Activated CD8-positive, alpha-beta memory T cell treated with anti-CD3 and anti-CD28 coated beads, Interleukin-2, amount 50 U/mL, for 24 hours (primary cell): Measurements from ENCODE around the gene RPS21.
"Not testable (repeated sequence)": the region's sequence is repeated elsewhere in the genome, so short reads cannot be mapped to it uniquely, and the experiment has no call there.

ENCODE experiments used
- DNase-seq: peaks from one replicate; pipeline ENCODE4 v3.0.0-alpha.2; 2020; ENCODE audit errors: extremely low read depth

The RPS21 gene

DNA sequence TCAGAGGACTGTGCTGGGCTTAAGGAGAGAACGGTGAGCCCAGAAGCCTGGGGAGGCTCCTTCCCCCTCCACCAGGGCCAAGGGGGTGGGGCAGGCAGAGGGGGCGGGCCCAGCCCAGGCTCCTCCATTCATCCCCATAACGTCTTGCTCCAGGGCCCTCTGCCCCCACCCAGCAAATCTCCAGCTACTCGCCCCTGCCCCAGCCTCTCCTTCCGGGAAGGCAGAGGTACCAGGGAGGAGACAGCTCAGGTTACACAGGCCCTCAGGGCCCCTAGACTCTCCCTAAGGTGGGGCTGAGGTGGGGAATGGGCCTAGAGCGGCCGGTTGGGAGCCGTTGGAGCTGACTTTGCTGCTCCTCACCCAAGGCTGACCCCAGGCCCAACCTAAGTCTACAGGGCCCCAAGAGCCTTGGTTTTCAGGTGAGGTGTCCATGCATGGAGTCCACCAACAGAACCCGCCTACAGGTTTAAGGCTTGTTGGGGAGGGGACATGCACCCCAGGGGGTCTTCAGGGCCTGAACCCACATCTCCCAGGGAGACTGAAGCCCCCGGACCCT, 21.0 kb upstream of the RPS21 start:
- no peak for DNase-seq

DNA sequence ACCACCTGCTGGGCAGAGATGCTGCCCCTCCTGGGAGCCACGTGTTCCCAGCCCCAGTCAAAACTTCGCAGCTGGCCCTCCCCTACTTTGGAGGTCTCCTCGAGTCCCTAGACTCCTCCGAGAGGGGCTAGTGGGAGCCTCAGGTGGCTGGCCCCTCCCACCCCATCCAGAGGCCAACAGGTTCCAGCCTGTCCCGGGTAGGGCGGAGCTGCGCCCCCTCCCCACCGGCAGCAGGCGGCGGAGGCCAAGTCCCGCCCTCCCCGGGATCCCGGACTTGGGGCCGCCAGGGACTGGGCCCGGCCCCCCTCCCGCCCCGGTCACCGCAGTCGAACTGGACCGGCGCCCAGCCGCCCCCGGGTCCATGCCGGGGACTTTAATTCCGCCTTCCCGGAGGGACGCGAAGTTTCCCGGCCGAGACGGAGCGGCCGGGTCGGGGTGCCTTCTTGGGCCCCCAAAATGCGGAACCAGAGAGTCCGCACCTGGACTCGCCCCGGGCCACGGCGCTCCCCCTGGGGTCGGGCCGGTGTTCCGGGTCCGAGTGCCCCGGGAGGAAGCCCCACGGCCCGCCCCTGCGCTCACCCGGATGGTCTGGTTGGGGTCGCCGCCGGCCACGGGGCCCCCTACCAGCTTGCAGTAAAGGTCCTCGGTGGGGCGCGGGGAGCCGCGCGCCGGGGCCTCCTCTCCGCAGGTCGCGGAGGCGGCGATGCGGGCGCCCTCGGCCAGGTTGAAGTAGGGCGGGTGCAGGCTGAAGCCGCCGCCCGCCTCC, 20.4 kb upstream of the RPS21 start:
- DNase-seq: no peak

DNA sequence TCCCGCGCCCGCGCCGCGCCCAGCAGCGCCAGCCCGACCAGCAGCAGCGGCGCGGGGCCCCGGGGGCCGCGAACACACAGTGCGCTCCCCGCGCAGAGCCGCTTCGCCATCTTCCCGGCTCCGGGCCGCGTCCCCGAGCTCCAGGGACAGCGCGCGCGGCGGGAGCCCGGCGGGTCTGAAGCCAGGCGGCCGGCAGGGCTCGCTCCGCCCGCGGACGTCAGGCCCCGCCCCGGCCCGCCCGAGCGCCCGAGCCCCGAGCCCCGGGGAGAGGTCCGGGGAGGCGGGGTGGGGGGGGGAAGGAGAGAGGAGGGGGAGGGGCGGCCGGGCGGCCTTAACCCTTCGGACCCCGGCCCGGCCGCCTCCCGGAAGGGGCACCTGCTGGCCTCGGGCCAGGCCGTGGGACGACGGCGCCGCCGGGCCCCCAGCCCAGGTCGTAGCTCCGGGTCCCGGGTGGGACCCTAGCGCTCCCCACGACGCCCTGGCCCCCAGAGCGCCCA, 19.7 kb upstream of the RPS21 start, which contains the start of gene LAMA5:
LAMA5 (minus strand) TSS at position 177 of the 497 bp plus-strand sequence; CDS start at position 110, 67 bp downstream.
- DNase-seq: no peak

DNA sequence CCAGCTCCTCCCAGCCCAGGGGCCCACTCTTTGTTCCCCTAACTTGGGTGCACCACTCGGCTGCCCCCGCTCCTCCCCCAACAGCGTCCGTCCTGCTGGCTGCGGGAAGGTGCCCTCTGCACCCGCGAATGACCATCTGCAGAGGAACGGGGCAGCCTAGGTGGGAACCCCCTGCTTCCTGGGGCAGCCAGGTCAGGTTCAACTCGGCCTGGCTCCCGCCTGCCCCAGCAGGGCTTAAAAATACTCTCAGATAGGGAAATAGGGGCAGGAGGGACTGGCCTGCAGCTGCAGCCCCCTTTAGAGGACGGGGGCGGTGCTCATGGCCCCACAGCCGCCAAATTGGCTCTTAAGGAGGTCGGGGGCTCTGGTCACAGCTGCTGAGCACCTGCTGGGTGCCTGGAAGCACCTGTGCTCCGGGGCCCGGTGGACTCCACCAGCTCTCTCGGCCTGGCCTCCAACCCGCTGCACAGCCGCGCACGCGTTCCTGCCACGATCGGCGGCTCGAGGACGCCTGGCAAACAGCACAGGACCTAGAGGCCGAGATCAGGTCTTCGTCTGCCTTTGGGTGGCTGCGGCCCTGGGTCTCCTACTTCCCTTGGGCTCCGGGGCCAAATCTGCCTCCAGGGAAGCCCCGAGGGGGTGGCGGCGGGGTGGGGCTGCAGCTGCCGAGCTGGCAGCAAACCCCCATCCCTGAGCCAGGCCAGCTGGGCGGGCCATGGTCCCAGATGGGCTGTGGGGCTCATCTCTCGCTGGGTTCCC, 19.1 kb upstream of the RPS21 start:
- DNase-seq: no peak

DNA sequence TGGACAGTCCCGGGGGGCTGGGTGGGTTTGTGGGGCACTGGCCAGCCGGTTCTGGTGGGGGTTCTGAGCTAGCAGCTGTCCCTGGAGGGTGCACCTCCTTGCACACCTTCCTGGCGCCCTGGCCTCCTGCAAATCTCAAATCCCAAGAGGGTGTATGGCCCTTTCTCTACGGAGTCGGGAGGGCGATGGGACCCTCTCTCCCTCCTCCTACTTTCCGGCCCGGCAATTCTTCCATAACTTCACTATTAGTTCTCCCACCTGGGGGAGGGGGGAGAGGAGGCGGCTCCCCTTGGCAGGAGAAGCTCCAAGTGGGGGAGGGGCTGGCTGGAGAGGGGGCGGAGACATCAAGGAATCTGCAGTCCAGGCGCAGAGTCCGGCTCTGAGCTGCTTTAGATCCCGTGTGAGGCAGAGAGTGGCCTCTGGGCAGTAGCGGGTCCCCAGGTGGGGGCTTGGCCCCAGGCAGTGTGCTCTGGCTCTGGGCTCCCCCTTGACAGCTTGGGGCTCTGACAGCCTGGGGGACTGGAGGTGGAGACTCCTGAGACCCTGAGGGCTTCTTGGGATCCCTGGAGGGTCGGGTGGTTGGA, 18.4 kb upstream of the RPS21 start:
- DNase-seq: no peak

DNA sequence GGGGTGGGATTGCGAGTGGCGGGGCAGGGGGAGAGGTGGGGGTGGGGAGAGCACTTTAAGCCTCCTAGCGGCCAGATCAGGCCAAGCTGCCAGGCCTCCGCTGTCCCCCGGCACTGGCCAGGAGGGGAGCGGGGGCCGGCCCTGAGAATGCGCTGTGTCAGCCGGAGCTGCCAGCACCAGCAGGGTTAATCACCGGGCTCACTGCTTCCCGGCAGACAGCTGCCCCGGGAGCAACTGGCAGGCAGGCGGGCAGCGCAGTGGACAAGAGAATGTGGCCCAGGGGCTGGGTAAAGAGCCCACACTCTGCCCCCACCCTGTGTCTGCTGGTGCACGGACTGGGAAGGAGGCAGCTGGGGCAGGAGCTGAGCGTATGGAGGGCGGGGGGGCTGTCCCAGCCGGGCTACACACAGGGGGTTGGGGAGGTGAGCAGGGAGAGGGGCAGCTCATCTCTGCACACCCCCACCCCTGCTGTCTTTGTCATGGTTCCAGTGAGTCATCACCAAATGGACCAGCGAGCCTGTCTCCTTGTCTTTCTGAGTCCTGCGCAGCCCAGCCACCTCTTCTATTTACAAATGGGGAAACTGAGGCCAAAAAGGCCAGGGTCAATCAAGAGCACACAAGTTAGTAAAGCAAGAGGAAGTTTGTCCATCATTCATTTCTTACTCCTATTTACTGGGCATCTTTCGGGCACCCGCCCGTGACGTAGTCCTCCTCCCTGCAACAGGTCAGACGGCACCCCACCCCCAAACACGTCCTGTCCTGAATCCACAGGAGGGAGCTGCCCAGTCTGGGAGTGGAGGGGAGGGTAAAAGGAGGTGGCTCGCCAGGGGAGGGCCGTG, 17.7 kb upstream of the RPS21 start:
- no peak for DNase-seq

DNA sequence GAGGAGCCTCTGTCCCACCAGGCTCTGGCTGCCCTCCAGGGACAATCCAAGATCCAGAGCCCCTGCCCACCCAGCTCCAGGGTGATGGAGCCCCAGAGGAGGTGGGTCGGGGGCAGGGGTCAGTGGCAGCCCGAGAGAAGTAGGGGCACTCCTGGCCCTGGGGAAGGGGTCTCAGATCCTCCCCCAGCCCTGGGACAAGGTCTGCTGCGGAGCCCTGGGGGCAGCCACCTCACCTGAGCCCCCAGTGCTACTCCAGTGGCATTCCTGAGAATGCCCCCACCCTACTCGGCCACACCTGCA, 17.1 kb upstream of the RPS21 start:
- no peak for DNase-seq

DNA sequence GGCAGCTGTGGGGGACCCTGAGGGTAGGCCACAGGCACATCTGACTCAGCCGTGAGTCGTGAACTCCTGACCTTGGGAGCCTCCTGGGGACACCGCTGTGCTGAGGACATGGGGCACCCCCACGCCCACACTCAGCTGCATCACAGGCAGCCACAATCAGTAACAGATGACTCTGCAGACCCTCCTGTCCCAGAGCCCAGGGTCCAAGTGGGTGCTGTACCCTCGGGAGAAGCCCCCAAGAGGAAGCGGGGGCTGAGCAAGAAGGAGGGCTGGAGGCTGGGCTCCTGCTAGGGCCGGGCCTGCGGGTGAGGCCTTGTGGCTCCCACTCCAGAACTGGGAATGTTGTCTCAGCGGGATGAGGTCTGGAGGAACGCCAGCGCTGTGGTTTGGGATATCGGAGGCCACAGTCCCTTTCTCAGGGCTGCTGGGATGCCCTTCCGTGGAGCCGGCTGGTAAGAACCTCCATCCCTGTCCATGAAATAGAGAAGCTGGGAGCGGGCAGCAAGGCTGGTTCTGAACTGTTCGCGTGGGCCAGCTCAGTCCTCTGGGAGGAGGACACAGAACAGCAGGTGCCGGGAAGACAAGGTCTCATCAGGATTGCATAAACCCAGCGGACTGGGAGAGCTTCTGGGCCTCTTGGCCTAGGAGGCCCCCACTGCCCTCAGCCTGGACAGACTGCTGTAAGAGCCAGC, 16.6 kb upstream of the RPS21 start:
- no peak for DNase-seq

DNA sequence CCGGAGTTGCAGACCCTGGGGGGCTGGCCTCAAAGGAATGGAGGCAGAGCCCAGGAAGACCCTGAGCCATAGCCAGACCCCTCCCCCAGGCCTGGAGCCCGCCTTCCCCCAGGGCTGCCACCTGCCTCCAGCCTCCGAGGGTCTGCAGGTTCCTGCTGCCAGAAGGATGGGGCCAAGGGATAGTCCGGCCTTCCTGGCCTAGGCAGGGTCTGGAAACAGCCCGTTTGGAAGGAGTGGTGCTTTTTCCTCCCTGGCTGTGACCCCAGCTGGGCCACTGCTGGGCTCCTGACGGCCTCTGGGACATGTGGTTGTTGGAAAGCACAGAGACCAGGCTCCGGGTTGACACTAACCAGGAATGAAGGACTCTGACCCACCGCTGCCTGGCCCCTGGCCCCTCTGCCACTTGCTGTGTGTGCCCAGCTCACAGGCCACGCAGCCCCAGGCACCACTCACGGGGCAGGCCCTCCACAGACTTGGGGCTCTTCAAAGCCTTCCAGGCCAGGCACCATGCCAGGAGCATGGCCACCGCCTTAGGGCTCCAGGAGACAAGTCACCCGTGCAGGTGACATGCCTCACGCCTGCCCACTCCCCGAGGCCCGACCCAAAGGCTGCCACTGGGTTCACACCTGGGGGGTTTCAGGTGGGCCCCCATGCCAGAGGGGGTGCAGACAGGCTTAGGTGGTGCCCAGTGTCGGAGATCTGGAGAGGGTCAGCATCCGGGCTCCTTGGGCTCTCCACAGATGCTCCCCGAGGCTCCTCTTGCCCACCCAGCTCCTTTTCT, 15.9 kb upstream of the RPS21 start:
- DNase-seq: no peak

DNA sequence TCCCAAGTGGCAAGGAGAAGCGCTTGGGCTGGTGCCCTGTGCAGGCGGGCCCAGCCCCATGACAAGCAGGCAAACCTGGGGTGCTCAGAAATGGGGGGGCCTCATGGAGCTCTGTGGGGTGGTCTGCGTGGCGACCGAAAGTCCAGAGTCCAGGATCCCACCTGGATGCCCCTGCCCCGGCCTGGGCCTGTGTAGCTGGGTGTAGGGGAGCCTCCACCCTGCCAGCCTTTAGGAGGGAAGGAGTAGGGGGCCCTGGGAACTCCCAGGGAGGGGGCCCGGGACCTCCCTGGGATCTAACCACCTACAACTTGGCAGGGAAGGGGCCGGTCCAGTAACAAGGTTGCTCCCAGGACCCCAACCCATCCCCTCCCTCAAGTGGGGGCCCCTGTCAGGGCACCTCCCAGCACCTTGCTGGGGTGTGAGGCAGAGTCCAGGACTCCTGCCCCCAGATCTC, 15.3 kb upstream of the RPS21 start:
- no peak for DNase-seq

DNA sequence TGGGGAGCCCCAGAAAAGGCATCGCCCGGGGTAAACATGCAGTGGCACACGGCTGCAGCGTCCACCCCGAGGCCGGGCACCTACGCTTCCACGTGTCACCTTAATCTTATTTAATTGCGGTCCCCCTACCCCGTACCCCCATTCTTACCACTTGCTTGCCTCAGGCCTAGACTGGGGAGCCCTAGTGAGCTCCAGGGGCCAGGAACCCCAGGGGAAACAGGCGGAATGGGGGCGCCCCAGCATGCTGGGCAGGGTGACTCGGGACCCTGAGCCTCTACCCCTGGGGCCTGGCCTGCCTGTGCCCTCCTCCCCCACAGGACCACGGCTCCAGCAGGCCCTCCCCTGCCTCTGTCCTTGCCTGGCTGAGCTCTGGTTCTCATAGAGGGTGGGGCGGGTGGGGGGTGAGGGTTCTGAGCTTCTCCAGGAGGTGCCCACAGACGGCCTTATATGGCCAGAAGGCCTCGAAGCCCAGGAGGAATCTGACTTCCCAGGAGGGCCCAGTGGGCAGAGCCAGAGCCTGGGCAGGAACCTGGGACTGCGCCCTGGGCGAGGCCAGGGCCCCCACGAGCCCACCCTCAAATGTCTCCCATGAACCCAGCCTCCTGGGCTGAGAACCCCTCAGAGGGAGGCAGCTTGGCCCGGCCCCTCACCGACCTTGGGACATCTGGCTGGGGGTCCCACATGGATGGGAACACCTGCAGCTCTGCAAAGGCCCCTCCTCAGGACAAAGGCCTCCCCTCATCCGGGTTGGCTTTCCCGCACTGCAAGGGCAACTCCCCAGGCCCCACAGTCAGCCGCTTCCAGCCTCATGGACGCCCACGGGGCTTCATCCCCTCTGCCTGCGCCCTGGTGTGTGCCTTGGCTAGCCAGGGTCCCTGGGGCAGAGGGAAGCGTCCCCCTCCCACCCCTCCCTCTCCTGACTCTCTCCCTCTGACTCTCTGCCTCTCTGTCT, 14.6 kb upstream of the RPS21 start:
- no peak for DNase-seq

DNA sequence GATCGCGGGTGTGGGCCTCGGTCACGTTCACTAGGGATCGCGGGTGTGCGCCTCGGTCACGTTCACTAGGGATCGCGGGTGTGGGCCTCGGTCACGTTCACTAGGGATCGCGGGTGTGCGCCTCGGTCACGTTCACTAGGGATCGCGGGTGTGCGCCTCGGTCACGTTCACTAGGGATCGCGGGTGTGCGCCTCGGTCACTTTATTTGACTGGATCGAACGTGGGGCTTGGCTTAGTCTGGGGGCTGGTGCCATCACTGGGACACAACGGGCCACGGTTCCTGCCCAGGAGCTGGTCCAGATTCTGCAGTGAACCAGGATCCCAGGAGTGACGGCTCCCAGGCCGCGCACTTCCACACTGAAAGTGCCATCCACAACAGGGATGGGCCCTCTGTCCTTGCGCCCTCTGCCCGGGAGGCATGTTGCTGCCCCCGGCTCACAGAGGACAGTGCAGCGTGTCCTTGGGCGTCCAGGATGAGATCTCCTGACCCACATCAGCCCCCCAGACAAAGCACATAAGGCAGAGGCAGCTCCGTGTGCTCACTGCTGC, 13.2 kb upstream of the RPS21 start:
- DNase-seq: not testable (repeated sequence)

DNA sequence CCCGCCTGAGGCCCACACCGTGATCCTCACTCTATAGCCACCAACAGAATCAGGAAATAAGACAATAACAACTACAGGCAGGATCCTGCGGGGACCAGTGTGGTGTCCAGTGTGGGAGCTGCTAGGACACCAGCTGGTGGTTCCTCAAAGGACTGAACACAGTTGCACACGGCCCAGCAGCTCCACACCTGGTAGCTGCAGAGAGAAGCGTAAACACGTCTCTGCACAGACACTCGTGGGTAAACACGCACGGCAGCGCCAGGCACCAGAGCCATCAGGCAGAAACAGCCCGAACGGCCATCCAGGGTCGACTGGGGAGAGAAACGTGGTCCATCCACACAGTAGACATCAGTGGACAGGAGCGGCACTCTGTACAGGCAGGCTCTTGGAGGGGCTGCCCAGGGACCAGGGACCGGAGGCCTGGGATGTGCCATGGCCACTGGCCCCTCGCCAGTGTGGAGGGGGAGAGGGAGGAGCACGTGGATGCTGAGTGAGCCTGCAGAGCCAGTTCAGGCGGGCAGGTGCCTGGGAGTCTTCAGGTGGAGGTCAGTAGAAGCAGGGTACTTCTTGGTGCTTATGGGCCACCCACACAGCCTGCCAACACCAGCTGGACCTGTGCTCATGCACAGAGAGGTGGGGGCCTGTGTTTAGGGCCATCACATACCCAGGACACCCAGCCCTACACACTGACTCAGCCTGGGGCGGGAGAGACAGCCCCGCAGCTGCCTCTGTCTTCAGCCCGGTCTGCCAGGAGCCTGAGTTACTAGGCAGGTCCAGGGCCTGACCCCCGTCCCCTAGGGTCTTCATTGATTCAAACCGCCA, 12.4 kb upstream of the RPS21 start:
- no peak for DNase-seq

DNA sequence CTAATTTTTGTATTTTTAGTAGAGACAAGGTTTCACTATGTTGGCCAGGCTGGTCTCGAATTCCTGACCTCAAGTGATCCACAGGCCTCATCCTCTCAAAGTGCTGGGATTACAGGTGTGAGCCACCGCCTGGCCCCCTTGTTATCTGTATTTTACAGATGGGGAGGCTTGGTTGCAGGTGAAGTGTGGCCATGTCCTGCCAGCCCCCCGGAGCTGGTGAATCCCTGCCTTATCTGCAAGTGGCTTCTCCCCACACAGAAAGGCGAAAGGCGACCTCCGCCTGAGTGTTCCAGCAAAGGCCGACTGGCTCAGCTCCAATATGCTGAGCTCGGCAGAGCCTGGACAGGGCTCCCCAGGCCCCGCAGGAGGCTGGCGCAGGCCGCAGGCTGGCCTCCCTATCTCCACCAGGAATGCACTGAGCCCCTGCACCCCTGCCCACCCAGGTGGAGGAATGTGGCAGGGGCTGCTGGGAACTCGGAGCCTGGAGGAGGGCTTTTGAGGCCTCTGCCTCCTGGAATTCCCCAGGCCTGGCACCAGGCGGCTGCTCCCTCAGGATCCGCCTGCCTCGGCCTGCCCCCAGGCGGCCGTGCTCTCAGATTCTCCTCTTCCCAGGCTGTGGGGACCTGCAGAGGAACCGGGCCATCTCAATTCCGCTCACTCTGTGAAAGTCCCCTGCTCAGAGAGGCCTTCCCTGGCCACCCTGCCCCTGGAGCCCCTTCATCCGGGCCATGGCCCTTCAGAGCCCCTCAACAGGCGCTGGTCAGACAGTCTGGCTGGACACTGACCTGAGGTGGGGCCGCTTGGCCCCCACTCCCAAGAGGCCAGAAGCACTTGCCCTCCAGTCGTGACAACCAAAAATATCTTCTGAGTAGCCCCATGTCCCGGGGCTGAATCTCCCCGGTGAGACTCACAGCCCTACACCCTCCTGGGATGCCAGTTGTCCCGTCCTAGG, 10.5 kb upstream of the RPS21 start:
- no peak for DNase-seq

DNA sequence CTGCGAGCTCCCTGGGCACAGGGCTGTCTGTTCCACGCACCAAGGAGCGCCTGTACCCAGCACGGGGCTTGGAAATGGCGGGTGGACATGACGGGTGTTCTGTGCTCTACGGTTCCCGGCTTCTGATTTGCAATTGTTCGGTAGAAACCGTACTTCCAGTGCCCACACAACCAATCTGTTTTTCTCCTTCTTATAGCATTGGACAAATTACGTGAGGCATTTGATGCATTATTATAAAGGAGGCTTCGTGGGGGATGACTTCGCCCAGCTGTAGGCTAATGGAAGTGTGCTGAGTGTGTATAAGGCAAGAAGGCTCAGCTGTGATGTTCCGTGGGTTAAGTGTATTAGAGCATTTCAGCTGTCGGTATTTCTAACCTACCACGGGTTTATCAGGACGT, 9.8 kb upstream of the RPS21 start:
- no peak for DNase-seq

DNA sequence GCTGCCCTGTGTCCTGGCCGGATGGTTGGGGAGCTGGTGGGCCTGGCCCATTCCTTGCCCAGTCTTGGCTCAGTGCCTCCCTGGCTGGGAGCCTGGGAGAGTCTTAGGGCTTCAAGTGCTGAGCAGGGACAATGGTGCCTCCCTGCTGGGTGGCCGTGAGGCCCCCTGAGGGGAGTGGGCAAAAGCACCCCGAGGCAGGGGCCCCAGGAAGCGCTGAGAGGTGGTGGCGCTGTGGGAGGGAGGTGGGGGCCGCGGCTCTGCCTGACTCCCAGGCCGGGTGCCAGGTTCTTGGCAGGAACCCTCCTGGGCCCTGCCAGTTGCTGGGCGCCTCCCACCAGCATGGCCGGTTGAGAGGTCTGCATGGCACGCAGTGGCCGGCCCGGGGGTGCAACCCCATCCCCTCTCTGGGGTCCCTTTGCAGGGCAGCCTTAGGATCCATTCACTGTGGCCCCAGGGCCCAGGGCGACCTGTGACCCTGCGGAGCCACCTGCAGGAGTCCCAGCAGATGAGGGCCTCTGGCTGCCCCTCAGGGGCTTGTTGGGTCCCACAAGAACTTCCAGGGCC, 9.2 kb upstream of the RPS21 start:
- DNase-seq: no peak
